GM06990 (cell line): ENCODE results near the gene RMC1.

ENCODE experiments used
- DNase-seq: peaks from one replicate; pipeline ENCODE4 v3.0.0-alpha.2; 2011; ENCODE audit not compliant: insufficient read length; ENCODE audit errors: extremely low read depth
- H3K27me3 ChIP-seq: replicated peaks from 2 replicates; pipeline ENCODE4 v1.6.0; 2011; ENCODE audit warnings: low read length; ENCODE audit not compliant: control insufficient read depth, insufficient read depth
- H3K36me3 ChIP-seq: 2 replicates; pipeline ENCODE4 v1.5.1; 2011; ENCODE audit warnings: low read length; ENCODE audit not compliant: control insufficient read depth, insufficient read depth
- H3K4me3 ChIP-seq: replicated peaks from 2 replicates; pipeline ENCODE4 v1.5.1; 2011; ENCODE audit warnings: low read depth, mild to moderate bottlenecking, control low read depth, low read length
- TF ChIP-seq, protein P1 (sequence below): IDR thresholded peaks from 2 replicates; pipeline ENCODE4 v1.5.1; 2011; ENCODE audit warnings: low read length, control low read depth, mild to moderate bottlenecking, inconsistent platforms; ENCODE audit not compliant: insufficient read depth, poor library complexity, severe bottlenecking

RMC1 gene

DNA sequence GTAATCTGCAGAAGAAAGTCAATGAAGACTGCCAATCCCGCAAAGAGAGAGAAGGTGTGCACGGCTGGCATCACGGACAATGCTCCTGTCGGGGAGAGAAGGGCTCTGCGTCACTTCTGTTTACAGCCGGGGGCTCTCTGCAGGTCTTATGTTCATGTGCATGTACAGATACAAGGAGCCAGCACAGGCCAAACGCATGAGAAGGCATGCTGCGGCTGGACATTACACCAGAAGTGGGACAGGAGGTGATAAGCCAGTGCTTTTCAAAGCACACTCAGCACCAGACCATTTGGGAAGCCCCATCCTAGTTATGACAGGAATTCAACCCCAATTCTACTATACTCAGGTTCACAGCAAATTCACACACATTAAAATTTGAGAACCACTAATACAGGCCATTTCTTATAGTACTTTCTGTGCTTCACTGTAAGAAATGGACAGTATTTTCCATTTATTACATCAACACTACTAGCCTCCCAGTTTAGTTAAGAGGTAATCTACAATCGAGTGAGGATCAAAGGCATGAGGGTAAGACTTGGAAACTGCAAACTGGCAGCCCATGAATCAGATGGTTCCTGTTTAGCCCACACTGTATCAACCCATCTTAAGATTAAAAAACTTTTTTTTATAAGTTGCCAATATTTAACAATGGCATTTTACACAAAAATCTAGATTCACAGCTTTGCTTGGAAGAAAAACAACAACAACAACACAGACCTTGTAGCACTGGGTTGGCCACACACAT lies 38.2 kb downstream of the RMC1 start:
- DNase-seq = no peak
- H3K27me3 ChIP-seq = no peaks in the 10 kb centered on the region
- no peak overlapping the region for H3K4me3 ChIP-seq
- peaks cover 32% of the 10 kb centered on the region for H3K36me3 ChIP-seq
- TF ChIP-seq, protein P1, sequence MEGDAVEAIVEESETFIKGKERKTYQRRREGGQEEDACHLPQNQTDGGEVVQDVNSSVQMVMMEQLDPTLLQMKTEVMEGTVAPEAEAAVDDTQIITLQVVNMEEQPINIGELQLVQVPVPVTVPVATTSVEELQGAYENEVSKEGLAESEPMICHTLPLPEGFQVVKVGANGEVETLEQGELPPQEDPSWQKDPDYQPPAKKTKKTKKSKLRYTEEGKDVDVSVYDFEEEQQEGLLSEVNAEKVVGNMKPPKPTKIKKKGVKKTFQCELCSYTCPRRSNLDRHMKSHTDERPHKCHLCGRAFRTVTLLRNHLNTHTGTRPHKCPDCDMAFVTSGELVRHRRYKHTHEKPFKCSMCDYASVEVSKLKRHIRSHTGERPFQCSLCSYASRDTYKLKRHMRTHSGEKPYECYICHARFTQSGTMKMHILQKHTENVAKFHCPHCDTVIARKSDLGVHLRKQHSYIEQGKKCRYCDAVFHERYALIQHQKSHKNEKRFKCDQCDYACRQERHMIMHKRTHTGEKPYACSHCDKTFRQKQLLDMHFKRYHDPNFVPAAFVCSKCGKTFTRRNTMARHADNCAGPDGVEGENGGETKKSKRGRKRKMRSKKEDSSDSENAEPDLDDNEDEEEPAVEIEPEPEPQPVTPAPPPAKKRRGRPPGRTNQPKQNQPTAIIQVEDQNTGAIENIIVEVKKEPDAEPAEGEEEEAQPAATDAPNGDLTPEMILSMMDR = no peak

DNA sequence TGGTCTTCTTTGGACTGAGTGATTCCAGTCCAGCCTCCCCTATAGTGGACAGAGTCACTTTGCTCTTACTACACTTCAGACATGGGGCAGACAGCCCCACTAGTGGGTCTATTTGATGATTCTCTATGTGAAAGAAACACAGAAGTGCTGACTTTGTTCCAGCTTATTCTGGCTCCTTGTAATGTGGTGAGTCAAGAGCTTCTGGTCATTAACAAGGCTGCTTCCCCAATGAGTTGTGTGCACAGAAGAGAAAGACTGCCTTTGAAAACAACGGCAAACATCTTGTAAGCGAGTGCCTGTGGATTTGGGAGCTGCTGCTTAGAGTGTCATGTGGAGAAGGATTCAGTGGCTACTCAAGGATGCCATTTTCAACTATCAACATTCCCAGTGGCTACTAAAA lies 39.1 kb downstream of the RMC1 start:
- TF ChIP-seq, protein P1 = no peak
- Histone ChIP-seq H3K36me3 (peaks cover 28% of the 10 kb centered on the region), H3K4me3 (no peak overlapping the region), H3K27me3 (no peaks in the 10 kb centered on the region)
- DNase-seq = no peak

DNA sequence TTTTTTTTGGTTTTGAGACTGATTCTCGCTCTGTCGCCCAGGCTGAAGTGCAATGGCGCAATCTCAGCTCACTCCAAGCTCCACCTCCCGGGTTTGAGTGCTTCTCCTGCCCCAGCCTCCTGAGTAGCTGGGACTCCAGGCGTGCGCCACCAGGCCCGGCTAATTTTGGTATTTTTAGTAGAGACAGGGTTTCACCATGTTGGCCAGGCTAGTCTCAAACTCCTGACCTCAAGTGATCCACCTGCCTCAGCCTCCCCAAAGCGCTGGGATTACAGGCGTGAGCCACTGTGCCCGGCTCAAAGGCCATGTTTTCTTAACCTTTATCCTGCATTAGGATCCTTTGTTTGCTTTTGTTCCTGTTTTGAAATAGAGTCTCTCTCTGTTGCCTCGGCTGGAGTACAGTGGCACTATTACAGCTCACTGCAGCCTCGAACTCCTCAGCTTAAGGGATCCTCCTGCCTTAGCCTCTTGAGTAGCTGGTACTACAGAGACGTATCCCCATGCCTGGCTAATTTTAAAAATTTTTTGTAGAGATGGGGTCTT lies 42.0 kb downstream of the RMC1 start:
- Histone ChIP-seq H3K27me3 (no peaks in the 10 kb centered on the region), H3K4me3 (no peak overlapping the region), H3K36me3 (peaks cover 19% of the 10 kb centered on the region)
- DNase-seq = no peak
- TF ChIP-seq, protein P1 = no peak

DNA sequence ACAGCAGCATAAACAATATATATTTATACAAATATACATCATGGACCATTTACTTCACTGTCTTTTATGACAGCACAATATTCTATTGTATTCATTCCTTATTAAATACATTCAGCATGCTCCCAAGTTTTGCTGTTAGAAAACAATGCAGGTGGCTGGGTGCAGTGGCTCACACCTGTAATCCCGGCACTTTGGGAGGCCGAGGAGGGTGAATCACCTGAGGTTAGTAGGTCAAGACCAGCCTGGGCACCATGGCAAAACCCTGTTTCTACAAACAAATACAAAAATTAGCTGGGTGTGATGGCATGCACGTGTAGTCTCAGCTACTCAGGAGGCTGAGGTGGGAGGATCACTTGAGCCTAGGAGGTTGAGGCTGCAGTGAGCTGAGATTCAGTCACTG lies 44.0 kb downstream of the RMC1 start:
- TF ChIP-seq, protein P1 = no peak
- peaks cover 17% of the 10 kb centered on the region for H3K36me3 ChIP-seq
- no peak for DNase-seq
- H3K27me3 ChIP-seq = no peaks in the 10 kb centered on the region
- H3K4me3 ChIP-seq = no peak overlapping the region

DNA sequence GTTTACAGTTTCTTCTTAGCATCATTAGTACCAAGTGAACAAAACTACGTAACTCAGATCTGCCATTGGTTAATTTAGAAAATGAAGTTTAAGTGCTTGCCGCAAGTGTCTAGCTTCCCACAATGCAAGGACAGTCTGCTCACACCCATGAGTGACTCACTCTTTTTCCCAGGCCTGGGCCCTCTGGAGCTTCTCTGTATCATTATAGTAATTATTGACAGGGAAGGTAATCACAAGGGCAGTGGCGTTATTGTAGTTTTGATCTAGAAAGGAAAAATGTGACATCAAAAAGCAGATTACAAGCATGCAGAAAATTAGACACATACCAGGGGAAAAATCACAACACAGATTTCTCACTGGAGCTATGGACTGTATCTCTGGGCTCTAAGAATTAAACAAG lies 44.5 kb downstream of the RMC1 start:
- DNase-seq = no peak
- Histone ChIP-seq H3K27me3 (no peaks in the 10 kb centered on the region), H3K4me3 (no peak overlapping the region), H3K36me3 (peaks cover 19% of the 10 kb centered on the region)
- TF ChIP-seq, protein P1 = no peak

DNA sequence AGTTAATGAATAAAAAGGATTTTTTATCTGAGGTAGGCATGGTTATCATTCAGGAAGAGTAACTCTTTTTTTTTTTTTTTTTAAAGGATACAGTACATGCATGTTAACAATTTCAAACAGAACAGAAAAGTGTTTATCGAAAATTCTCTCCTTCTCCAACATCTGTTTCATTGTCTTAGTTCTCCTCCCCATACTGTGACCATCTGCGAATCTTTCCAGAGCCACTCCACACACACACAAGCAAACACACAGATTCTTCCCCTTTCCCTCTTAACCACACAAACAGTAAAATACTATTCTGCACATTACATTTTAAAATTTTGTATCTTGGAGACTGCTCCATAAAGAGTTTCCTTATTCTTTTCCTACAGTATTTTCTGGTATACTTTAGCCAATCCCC lies 45.0 kb downstream of the RMC1 start:
- TF ChIP-seq, protein P1 = no peak
- Histone ChIP-seq H3K36me3 (peaks cover 20% of the 10 kb centered on the region), H3K4me3 (no peak overlapping the region), H3K27me3 (no peaks in the 10 kb centered on the region)
- DNase-seq = no peak
